NCI-H187 (cell line): ENCODE results near the gene HOMEZ.
"Not testable (repeated sequence)": the region's sequence is repeated elsewhere in the genome, so short reads cannot be mapped to it uniquely, and the experiment has no call there.

Source experiments
- DNase-seq, 2 experiments: peaks; one replicate each; lab custom pipeline; 2025; lab: John Stamatoyannopoulos, UW

The HOMEZ gene, protein sequence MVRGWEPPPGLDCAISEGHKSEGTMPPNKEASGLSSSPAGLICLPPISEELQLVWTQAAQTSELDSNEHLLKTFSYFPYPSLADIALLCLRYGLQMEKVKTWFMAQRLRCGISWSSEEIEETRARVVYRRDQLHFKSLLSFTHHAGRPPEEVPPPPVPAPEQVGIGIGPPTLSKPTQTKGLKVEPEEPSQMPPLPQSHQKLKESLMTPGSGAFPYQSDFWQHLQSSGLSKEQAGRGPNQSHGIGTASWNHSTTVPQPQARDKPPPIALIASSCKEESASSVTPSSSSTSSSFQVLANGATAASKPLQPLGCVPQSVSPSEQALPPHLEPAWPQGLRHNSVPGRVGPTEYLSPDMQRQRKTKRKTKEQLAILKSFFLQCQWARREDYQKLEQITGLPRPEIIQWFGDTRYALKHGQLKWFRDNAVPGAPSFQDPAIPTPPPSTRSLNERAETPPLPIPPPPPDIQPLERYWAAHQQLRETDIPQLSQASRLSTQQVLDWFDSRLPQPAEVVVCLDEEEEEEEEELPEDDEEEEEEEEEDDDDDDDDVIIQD

DNA sequence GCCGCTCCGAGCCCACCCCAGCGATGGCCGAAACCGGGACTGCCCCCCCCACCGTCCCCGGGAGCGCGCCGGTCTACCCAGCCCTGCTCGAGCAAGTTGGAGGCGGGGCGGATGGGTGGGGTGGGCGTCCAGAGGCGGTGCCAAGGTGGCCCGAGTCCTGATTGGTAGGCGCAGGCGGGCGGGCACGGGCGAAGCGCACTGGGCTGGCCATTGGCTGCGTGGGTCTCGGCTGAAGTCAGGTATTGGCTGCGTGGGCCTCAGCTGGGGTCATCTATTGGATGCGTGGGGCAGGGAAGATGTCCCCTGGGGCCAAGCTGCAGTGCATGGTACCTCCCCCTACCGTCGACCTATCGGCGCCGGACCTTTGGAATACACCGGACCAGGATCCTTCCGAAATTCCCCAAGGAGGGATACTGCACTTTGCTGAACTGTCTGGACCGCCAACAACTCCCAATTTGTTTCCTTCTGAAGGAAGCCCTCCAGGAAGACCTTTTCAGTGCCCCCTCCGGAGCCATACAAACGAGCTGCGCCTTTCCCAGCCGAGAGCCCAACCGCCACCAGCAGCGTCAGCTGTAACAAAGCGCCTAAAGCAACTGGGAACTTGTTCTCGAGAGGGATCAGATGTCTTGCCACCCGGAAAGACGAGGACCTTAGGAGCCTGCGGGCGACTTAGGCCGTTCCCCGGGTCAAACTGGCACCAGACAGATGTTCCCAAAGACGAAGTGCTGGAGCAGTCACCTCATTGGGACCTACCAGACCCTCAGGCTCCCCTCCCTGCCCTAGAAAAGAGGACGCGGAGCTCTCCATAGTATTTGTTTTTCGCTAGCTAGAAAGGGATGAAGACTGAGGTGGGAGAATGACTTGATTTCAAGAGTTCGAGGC lies at the start of gene HOMEZ:
Gene HOMEZ (minus strand): TSS at position 113 of the 882 bp plus-strand sequence. CDS start 180 bp downstream, outside the sequence.
- peak; percentile 95 to 99 for DNase-seq

DNA sequence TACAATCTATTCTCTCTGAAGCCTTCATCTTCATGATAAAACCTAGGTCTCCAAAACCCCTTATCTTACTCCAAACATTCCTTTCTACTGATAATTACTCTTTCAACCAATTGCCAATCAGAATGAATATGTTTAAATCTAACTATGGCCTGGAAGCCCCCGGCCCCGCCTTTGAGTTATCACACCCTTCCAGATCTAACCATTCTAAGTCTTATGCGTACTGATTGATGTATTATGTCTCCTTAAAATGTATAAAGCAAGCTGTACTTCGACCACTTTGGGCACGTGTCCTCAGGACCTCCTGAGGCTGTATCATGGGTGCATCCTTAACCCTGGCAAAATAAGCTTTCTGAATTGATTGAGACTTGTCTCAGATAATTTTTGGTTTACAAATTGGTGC lies 49.7 kb upstream of the HOMEZ start:
- no peak for DNase-seq

DNA sequence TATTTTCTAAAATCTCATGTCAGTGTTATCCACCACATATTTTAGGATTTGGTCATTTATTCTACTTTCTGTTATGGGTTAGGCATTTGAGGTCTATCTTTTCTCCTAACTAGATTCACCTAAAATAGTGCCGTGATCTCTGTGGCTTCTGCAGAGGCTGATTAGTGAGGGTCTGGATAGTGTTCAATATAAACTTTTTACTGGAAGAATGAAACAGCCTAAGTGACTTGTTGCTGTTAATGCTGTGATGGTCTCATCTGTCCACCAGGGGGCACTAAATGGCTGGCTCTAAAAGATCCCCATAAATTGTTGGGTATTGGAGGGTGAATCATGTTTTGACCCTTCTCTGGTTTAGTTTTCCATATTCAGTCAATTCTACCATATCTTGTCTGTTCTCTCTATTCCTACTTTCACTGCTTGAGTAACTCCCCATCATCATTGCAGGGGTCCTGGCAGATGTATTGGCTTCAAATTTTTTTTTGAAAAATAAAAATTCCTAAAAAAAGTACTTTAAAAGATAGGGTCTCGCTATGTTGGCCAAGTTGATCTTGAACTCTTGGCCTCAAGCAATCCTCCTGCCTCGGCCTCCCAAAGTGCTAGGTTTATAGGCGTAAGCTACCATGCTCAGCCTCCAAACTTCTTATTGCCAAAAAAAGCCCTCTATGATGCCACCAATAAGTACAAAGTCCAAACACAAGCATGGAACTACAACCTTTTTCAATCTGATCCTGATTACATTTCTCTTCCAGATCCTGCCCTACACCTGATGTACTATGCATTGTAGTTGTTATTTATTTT lies 42.2 kb upstream of the HOMEZ start:
- peak; percentile 20 to 50 for DNase-seq

DNA sequence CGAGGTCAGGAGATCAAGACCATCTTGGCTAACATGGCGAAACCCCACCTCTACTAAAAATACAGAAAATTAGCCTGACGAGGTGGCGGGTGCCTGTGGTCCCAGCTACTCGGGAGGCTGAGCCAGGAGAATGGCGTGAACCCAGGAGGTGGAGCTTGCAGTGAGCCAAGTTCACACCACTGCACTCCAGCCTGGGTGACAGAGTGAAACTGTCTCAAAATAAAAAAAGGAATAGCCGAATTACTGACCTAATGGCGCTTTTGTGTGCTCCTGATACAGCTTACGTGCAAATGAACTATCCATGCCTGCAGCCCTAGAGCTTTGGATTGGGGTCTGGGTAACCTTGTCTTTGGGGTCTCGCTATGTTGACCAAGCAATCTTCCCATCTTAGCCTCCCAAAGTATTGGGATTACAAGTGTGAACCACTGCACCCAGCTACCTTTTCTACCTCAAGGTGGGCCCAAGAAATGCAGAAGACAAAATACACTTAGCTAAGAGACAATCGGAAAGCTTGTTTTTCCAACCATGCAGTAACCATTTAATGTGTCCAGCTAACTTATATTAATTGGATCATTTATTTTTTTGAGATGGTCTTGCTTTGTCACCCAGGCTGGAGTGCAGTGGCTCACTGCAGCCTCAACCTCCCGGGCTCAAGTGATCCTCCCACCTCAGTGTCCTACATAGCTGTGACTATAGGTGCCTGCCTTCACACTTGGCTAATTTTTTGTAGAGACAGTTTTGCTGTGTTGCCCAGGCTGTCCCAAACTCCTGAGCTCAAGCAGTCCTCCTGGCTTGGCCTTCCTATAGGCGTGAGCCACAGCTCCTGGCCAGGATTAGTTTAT lies 40.8 kb upstream of the HOMEZ start:
- no peak for DNase-seq

DNA sequence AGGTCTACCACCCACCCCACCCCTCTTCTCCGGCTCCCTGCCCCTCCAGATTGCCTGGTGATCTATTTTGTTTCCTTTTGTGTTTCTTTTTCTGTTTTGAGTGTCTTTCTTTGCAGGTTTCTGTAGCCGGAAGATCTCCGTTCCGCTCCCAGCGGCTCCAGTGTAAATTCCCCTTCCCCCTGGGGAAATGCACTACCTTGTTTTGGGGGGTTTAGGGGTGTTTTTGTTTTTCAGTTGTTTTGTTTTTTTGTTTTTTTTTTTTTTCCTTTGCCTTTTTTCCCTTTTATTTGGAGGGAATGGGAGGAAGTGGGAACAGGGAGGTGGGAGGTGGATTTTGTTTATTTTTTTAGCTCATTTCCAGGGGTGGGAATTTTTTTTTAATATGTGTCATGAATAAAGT lies 39.8 kb upstream of the HOMEZ start:
- not testable (repeated sequence) for DNase-seq

DNA sequence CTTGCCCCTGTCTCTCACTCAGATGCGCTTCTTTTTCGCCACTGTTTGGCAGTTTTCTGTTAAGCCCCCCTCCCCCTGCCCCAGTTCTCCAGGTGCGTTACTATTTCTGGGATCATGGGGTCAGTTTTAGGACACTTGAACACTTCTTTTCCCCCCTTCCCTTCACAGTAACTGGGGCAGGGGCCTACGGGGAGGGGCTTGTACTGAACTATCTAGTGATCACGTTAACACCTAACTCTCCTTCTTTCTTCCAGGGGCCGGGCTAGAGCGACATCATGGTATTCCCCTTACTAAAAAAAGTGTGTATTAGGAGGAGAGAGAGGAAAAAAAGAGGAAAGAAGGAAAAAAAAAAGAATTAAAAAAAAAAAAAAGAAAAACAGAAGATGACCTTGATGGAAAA lies 39.1 kb upstream of the HOMEZ start:
- no peak for DNase-seq

DNA sequence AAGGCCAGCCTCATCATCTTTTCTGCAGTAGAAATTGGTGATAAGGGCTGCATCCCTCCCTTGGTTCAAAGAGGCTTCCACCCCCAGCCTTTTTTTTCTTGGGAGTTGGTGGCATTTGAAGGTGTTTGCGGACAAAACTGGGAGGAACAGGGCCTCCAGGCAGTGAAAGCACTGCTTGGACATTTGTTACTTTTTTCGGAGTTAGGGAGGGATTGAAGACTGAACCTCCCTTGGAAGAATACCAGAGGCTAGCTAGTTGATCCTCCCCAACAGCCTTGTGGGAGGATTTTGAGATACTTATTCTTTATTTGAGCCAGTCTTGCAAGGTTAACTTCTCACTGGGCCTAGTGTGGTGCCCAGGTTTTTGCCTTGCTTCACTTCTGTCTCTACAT lies 38.5 kb upstream of the HOMEZ start:
- DNase-seq = no peak

DNA sequence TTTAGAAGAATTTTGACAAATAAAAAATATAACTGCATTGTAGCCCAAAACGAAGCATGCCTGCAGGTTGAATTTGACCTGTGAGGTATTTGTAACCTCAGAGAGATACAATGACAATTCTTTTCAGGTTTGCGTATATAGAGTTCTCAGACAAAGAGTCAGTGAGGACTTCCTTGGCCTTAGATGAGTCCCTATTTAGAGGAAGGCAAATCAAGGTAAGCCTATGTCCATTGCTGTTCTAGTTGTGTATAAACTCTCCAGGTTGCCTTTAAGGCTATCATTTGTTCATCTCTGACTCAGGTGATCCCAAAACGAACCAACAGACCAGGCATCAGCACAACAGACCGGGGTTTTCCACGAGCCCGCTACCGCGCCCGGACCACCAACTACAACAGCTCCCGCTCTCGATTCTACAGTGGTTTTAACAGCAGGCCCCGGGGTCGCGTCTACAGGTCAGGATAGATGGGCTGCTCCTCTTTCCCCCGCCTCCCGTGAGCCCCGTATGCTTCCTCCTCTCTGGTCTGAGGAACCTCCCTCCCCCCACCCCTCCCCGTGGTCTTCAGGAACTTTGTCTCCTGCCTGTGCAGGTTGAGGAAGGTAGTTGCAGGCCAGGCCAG lies 38.0 kb upstream of the HOMEZ start:
- DNase-seq = no peak

DNA sequence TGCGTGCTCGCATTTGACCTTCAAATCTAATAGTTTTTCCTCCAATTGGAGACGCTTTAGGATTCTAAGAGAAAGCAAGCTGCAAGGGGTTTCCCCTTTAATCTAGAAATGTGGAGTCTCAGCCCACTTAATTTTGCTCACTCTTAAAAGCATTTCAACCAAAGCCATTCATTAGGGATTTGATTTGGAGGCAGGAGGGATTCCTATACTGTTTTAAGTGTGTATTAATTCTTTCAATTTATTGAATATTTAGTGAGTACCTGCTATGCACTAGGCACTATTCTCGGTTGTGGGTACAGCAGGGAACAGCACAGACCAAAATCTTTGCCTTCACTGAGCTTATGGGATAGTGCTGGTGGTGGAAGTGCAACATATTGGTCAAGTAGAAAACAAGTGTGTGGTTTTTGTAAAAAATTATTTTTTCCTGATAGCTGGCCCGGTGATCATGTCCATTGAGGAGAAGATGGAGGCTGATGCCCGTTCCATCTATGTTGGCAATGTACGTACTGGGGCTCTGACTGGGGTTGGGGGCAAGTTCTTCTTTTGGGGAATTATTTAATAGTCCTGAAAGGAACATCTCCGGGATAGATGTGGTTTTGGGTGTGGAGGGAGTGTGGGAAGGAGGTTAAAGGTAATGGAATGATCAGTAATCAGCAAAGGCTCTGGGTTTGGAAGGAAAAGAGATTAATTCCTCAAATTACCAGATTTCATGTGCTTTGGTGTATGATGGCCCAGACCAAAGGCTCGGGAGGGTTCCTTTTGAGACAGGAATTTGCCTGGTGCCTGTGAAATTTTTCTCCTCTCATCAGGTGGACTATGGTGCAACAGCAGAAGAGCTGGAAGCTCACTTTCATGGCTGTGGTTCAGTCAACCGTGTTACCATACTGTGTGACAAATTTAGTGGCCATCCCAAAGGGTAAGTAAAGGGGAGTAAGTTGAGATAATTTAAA lies 36.9 kb upstream of the HOMEZ start:
- no peak for DNase-seq

DNA sequence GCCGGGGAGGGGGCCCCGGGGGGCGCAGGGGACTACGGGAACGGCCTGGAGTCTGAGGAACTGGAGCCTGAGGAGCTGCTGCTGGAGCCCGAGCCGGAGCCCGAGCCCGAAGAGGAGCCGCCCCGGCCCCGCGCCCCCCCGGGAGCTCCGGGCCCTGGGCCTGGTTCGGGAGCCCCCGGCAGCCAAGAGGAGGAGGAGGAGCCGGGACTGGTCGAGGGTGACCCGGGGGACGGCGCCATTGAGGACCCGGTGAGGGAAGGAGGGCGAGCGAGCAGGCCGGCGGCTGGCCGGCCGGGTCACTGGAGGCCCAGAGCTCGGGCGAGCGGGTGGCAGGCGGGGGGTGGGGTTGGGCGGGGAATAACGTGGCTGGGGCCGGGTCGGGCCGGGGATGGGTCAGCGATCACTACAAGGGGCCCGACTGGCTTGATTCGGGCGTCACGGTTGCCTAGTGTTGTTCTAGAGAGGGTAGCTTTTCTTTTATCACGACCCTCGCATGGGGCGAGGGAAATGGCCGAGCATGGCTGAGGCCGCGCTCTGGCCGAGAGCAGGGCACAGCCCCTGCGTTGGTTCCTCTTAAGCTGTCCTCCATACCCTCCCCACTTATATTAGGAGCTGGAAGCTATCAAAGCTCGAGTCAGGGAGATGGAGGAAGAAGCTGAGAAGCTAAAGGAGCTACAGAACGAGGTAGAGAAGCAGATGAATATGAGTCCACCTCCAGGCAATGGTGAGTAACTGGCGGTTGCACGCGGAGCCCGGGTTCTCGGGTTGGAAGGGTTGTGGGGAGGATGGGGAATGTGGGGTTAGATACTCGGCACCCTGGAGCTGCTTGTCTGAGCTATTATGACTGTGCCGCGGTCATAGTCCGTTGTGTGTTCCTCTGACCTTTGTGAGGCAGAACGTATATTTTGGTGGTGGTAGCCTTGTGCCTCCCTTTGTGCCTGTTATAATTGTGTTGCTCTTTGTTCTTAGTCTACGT lies 35.9 kb upstream of the HOMEZ start:
- DNase-seq = no peak

DNA sequence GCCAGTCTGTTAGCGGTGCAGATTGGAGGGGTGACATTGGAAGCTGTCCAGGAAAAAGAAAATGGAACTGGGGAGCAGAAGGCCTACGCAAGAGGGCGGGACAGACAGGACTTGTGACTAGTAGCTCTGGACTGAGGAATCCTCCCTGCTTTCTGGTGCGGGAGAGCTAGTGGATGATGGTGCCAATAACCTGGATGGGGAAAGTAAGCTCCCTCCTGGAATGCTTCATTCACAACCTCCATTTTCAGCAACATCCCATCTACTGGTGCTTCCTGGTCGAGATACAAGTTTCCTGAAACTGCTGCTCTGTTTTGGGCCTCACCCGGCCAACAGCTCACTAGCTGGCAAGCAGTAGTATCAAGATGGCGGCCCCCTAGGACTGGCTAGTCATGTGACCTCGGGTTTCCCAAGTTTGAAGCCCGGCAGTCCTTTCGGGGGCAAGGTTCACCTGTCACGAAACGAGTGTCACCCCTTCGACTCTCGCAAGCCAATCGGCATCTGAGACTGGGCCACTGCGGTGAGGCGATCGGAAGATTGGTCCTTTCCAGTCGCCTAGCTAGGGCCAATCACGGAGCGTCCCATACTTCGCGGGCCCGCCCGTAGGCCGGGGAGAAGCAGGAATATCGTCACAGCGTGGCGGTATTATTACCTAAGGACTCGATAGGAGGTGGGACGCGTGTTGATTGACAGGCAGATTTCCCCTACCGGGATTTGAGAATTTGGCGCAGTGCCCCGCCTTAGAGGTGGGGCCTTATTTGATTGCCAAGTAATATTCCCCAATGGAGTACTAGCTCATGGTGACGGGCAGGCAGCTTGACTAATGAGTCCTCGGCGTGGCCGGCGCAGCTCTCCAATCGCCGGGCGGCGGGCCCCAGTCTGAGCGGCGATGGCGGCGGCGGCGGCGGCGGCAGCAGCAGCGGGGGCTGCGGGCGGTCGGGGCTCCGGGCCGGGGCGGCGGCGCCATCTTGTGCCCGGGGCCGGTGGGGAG lies 34.9 kb upstream of the HOMEZ start, which contains the start of gene PABPN1:
Gene PABPN1 (plus strand): TSS at position 874 of the 988 bp plus-strand sequence. CDS start 13 bp downstream, at position 887.
- peak; percentile 99 for DNase-seq

DNA sequence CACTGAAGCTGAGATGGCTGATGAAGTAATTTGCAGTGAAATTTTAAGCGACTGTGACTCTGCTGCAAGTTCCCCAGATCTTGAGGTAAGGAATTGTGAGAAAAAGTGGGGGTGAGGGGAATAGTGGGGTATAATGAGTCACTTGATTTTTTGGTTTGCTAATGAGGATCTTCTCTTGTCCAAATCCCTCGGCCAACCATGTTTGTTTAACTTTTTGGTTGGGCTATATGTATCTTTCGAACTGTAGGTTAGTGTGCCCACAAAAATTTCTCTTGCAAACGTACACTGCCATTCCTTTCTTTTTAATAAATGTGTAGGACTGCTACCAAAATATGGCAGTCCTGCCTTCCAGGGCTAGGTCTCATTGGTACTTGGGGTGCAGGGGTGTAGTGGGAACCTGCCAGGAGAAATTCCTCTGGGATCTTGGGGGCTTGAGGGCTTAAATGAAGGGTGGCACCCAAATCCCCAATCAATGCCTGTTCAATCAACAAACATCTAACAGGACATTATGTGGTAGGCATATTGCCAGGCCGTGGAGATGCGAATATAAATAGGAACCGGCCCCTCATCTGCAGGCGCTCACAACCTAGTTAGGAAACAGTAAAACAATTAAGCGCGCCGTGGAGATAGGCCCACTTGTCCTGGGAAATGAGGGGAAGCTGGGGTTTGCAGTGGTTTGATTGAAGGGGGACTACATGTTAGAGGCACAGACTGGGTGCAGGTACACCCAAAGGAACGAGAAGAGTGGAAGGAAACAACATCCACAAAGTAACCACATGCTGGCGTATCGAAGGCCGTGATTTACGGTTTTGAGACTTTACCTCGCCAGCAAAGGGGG lies 34.0 kb upstream of the HOMEZ start:
- no peak for DNase-seq

DNA sequence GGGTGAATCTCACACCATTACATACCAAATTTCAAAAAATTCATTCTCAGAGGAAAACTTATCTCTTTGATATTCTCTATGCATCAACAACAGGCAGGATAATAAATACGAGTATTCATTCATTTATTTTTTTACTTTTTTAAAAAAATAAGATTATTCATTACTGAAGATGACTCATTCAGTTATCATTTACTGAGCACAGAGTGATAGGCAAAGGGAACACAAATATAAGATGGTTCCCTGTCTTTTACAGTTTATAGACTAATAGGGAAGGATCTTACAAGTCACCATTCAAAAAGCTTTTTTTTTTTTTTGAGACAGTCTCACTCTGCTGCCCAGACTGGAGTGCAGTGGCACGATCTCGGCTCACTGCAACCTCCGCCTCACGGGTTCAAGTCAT lies 30.4 kb upstream of the HOMEZ start:
- DNase-seq = no peak

DNA sequence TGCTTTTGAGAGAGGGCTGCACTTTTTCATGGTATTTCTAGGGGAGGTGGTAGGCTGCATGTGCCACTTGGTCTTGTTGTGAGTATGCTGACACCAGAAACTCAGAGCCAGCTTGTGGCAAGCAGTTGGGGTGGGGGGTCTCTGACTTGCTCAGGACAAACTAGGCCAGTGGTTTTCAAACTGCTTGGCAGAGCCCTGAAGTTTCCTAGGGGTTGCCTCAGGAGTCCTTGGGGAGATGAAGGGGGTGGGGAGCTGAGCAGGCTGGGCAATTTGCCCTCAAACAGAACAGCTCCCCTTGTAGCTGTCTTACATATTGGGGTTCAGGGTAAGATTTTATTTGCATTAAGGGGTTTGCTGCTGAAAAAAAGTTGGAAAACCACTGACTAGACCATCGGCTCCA lies 24.6 kb upstream of the HOMEZ start:
- DNase-seq = no peak

DNA sequence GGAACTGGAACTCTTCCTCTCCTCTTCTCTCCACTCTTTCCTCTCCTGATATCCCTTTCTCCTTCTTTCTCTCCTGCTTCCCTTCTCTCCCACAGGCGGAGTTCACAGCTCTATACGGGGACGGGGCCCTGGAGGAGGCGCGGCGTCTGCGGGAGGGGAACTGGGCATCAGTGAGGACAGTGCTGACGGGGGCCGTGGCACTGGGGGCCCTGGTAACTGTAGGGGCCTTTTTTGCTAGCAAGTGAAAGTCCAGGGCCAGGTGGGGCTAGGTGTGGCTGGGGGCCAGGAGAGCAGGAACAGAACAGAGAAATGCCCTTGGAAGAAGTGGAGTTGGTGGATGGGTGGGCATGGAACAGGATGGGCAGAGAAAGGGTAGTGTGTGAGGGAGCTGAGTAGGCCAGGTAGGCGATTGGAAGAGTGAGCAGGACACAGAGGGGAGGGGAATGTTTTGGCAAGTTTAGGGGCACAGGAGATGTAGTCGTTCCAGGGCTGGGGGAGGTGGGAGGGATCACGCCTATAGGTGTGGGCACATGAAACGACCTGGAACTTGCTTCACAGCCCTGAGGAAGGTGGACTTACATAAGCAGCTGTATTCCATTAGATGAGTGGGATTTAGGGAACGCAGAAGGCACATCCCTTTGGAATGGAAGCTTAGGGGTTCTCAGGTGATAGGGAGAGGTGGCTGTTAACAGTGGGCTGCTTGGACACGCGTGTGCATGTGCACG lies 23.0 kb upstream of the HOMEZ start:
- DNase-seq = no peak
